ENCODE data around the gene KCNK5.

DNA sequence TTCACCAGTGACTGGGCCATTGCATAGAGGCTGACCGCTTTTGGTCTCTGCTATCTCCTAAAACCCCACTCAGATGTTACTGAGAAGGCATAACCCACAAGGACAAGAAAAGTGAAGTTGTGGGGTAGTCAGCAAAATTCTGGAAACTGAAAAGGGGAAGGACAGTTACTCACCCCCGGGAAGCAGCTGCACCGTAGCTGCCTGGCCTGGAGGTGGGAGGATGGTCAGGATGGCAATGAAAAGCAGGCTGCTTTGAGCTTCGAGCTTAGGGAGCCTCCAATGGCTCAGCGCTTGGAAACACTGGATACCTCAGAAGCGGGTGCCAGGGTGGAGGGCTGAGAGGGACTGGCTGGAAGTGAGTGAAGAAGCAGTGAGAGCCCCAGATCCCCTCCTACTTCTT lies 56.0 kb downstream of the KCNK5 start:
- TF ChIP-seq, protein P1, sequence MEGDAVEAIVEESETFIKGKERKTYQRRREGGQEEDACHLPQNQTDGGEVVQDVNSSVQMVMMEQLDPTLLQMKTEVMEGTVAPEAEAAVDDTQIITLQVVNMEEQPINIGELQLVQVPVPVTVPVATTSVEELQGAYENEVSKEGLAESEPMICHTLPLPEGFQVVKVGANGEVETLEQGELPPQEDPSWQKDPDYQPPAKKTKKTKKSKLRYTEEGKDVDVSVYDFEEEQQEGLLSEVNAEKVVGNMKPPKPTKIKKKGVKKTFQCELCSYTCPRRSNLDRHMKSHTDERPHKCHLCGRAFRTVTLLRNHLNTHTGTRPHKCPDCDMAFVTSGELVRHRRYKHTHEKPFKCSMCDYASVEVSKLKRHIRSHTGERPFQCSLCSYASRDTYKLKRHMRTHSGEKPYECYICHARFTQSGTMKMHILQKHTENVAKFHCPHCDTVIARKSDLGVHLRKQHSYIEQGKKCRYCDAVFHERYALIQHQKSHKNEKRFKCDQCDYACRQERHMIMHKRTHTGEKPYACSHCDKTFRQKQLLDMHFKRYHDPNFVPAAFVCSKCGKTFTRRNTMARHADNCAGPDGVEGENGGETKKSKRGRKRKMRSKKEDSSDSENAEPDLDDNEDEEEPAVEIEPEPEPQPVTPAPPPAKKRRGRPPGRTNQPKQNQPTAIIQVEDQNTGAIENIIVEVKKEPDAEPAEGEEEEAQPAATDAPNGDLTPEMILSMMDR (IDR thresholded peaks at IDR 0.05; ENCODE audit: extremely low read depth in 1 of 2, insufficient read depth in 1 of 2, low read depth in 1 of 2, low read length in 2 of 2) = no peak
- TF ChIP-seq GATA2 (IDR thresholded peaks at IDR 0.05; ENCODE audit: insufficient read depth, insufficient read length, low read depth, low read length) (no peak), POLR2AphosphoS5 (IDR thresholded peaks at IDR 0.05; ENCODE audit: insufficient read depth, low read depth, low read length) (no peak)
